GM18498 (cell line): ENCODE measurements around the gene MINDY4B.

Experiments
- ATAC-seq: cut with Tn5 transposase; IDR thresholded peaks from one replicate; pipeline ENCODE4 v1.9.1; 2021; ENCODE audit warnings: mild to moderate bottlenecking, moderate library complexity; ENCODE audit not compliant: unreplicated experiment

The MINDY4B gene

DNA sequence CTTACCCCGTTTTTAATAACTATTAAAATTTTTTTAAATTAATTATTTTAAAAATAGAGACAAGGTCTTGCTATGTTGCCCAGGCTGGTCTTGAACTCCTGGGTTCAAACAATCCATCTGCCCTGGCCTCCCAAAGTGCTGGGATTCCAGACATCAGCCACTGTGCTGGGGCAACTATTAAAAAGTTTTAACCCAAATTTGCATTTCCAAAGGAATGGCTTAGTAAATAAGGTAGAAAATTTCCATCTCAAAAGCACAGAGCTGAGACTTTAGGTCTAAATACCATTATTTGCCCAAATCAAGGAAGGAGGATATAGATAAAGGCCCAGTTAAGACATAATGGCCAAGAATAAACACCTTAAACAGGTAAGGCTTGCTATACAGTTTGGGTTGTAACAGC, 56.4 kb downstream of the MINDY4B start:
- no peak for ATAC-seq

DNA sequence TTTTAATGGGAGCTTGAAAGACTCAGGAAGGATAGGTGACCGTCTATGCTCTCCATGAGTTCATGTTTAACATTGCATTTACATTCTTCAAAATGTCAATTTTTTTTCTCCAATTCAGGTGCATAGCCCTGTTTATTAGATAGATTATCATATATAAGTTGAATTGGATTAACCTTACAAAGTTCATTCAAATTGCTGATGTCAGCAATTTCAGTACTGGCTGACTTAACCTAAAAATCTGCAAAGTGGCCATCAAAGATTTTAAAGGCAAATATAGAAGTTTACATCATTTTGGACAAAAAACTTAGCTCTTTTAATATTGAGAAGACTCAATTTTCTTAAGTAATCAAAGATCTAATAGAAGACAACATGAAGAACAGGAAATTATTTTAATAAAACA, 57.8 kb downstream of the MINDY4B start:
- ATAC-seq: no peak

DNA sequence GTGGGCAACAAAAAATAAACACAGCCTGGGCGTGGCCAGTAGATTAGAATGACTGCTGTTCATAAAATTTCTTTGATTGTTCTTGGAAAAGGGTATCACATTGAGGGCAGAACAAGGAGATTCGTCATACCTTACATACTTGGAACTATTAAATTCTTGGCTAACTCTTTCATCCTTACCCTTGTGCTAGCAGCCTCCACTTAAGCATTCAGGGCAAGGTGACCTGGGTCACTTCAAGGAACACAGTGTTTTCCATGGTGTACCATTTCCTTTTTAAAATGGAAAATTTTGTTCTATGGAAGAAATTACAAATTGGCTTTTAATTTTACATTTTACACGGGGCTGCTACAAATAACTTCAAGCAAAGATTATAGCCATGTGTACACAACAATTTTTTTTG, 60.8 kb downstream of the MINDY4B start:
- no peak for ATAC-seq

DNA sequence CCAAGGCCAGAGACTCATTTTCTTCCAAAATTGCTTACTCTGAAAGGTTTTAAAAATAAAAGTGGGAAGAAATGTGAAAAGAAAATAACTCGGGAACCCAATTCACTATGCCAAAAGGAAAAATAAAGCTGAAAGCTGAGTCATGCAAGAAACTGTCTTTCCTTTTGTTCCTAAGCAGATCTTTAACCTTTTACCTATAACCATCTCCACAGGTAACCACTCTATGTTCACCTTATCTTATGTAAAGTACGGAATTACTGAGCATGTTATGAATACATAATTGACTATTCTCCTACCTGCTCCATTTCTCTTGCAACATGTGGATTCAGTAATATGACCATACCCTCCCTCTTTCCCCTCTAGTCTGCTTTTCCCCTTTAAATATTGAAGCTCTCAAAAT, 62.0 kb downstream of the MINDY4B start:
- ATAC-seq: no peak

DNA sequence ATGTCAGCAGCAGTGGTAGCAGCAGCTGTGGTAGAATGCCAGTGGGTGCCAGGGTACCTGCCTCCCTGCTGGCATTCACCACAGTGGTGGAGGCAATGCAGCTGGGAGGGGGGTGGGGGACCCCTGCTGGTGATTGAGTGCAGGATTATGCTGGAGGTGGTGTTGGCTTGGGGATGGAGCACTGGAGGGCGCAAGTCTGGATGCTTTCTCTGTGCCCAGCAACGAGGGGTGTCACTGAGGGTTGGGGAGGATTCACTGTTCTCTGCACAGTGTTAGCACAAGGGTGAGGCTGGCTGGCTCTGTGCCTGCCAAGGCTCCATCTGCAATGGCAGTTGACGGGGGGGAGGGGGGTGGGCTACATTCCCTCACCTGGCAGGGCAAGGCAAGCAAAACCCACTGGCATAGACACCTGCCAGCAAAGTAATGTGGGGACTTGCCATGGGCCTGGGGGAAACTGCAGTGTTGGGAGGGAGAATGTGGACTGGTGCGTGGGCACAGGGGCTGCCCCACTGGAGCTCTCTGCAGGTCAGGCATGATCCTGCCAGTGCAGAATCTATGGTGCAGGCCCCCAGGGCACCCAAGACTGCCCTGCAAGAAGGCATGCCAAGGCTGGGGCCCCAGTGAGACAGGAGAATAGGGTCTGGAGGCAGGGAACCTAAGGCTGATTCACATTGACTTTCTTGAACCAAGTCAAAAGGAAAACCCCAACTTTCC, 64.3 kb downstream of the MINDY4B start:
- ATAC-seq: no peak

DNA sequence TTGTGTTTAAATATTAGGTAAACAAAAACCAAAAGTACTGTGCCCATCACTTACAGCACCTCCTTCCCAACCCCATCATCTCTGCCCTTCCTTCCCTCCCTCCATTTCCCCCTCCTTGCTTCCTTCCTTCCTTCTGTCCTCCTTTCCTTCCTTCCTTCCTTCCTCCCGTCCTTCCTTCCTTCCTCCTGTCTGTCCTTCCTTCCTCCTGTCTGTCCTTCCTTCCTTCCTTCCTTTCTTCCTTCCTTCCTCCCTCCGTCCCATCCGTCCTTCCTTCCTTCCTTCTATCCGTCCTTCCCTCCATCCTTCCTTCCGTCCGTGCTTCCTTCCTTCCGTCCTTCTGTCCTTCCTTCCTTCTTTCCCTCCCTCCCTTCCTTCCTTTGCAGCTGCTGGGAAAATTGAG, 74.5 kb downstream of the MINDY4B start:
- ATAC-seq: no peak

DNA sequence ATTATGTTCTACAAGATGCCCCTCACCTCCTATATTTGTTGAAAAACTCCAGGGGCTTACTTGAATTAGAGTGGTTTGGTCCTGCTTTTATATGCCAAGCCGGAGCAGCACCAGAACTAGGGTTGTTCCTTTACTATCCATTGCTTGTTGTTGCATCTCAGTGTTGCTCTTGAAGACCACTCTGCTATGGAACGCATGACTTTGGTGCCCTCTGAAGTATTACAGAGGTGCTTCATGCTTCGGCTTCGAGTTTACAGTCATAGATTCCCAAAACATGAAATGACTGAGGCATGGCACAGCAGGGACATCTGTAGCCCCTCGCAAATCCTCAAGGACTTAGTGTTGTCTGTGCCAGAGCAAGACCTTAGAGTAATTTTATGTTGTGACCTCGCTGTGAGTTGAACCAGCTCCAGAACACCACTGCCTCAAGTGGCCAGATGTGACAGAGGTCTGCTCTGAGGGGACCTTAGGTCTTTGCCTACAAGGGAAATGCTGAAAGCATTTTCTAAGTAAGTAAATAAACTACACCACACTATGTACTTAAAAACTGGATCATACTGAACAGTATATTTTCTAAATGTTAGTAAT, 75.1 kb downstream of the MINDY4B start:
- ATAC-seq: no peak

DNA sequence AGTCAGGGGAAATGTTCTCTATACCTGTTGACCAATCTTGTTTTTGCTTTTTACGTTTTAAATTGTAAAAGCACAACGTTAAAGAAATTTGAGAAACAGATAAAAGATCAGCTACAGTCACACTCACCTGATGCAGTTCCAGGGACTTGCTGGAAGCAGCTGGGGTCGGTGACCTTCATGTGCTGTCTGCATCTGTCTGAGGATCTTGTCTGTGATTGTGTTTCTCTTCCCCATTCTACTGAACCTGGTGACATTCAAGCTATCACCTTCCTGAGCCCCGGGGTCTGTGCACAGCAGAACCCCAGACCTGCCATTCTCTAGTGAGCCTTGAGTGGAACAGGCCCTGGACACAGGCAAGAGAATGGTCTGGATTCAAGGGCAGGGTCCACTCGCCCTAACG, 75.8 kb downstream of the MINDY4B start:
- ATAC-seq: no peak

DNA sequence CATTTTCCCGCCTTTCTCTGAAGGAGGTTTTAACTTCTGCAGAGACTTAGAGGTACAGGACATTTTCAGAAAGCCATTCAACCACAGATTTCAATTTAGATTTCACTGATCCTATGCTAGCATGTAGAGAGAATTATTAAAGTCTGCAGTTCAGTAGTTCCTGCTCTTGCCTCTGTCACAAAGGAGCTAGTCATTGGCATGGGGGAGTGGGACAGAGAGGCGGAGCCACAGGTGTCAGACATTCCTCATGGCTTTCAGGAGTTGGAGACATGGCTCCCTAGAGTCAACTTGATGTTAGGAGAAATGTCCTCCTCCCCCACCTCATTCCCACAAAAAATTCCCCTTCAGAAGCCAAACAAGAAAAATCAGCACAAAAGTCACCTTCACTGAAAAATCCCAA, 76.2 kb downstream of the MINDY4B start:
- no peak for ATAC-seq

DNA sequence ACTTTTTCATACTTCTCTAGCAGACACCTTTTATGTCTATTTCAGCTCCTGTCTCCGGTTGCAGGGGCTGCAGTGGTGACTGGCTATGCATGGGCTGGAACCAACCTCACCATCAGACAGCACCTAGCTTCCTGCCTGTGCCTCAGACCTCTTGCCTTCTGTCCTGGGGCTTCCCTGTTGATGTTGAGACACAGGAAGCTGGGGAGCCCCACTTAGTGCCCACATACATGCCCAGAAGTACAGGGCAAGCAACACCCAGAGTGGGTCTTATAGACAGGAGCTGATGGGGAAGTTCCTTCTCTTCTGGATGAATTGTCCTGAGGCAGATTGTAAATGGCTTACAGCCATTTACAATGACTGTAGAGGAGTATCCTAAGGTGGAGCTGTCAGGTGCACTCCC, 77.0 kb downstream of the MINDY4B start:
- no peak for ATAC-seq

DNA sequence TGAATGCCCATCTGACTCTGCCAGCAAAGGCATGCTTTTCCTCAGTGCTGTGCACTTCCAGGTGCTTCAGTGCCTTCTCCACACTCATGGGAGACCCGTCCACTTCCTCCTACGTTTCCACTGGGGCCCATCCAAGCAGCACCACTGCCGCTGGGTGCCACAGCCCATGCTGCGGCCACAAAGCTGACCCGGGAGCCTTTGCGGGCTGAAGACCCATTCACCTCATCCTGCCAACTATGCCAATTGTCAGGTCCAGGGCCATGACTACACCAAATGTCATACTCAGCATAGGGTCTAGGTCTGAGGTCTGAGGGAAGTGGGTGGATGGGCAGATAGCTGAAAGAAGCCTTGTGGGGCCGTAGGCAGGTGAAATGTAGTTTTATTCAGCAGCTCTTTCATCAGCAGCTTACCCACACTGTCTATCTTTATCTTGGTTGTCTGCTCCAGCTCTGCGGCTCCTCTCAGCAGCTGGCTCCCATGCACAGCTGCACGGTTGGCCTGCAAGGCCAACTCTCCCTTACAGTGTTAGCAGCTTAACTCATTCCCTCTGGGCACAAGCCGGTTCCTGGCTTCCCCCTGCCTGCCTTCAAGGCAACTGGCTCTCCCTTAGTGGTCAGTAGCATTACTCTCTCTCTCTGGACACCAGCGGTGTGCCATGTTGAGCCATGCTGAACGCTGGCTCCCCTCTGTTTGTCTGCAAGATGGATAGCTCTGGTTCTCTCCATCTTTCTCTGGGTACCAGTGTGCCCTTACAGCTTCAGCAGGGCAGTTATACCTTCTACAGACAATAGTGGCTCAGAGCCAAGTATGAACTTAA, 78.6 kb downstream of the MINDY4B start:
- ATAC-seq: no peak

DNA sequence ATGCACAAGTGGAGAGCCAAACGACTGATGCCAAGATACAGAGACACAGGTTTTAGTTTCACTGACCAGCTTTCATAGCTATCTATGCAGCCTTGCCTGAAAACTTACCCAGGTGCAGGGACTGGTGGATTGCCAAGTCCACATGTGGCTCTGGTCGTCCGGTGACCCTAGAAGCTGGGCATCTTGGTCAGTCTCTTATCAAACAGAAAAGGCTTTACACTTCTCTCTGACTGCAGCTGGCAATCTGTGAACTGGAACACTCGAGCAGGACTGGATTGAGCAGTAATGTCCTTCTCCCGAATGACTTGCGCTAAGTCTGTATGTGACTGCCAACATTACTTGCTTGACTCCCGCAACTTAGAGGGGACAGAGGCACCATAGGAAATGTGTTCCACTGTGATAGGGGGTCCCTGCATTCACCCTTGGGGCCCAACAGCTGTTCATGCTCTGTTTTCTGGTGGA, 79.3 kb downstream of the MINDY4B start:
- ATAC-seq: no peak

DNA sequence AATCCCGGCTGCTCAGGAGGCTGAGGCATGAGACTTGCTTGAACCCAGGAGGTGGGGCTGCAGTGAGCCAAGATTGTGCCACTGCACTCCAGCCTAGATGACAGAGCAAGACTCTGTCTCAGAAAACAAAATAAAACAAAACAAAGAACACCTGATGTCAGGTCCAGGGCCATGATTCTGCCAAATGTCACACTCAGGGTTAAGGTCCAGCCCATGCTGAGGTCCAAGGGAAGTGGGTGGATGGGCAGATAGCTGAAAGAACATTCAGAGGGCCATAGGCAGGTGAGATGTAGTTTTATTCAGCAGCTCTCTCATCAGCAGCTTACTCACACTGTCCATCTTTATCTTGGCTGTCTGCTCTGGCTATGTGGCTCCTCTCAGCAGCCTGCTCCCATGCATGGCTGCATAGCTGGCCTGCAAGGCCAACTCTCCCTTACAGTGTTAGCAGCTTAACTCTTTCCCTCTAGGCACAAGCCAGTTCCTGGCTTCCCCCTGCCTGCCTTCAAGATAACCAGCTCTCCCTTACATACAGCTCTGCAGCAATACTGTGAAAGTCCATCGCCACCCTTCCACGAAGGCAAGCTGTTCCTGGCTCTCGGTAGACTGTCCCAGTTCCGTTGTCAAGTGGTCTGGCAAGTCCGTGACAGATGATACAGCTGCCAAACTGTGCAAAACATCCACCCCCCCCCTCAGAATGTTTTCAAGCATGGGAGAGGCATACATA, 79.9 kb downstream of the MINDY4B start:
- no peak for ATAC-seq

DNA sequence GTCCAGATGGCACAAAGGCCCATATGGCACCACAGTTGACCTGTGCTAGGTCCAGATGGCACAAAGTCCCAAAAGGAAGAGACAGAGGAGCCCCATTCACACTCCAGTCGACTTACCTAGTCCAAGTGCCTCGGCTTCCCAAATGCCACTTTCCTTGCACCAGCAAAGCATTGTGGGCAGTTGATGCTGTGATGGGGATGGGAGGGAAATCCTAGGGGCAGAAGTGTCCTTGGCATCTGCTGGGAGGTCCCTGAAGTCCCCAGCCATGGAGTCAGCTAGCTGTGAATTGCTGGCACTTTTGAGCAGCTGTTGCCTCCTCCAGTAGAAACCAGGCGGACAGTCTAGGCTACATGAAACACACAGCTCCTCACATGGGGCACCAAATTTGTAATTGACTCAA, 82.0 kb downstream of the MINDY4B start:
- no peak for ATAC-seq

DNA sequence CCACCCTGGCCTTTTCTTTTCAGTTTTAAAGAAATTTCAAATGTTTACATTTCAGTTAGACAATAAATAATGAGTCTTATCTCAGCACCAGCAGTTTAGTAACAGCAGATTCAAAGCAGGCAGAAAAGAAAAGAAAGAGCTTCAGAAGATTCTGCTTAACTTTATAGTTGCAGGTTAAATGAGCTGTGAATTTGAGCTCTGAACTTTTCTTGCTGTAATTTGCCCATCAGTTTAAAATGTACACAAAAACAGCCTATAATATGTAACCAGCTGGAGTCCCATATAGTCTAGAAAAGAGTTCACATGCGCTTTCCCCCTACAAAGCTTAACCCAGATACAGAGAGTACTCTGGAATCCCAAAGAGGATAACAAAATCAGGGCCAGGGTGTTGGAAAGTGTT, 82.6 kb downstream of the MINDY4B start:
- ATAC-seq: no peak
